Activated B cell treated with CpG ODN at 0.5 μM for 24 hours (primary cell): ENCODE data around the gene CBLB. TPM values are rescaled to one million over a fixed set of nuclear protein-coding genes. Genes with fewer than 3 reads are reported as not detected.

ENCODE experiments used
- ATAC-seq: fragments of 200-7000 bp; cut with Tn5 transposase; one replicate; pipeline ENCODE4 v1.10.0; 2021; ENCODE audit warnings: low read depth, mild to moderate bottlenecking, moderate library complexity
- CTCF ChIA-PET: fragments of 350-600 bp; sonication (Branson Sonifier 250); formaldehyde crosslinking; loops from one replicate; lab custom pipeline; 2021; ENCODE audit warnings: antibody characterized with exemption; lab: Charles Lee
- POLR2A ChIA-PET: fragments of 350-600 bp; sonication (Branson Sonifier 250); formaldehyde crosslinking; loops from one replicate; lab custom pipeline; 2021; ENCODE audit warnings: antibody characterized with exemption; lab: Charles Lee
- DNase-seq: peaks from one replicate; pipeline ENCODE4 v3.0.0; 2022
- H3K27ac Mint-ChIP-seq: one replicate; pipeline ENCODE4 v1.8.0; 2020; ENCODE audit warnings: mixed read lengths
- H3K27me3 Mint-ChIP-seq: one replicate; pipeline ENCODE4 v1.8.0; 2021; ENCODE audit warnings: mixed read lengths
- H3K36me3 Mint-ChIP-seq: one replicate; pipeline ENCODE4 v1.8.0; 2021; ENCODE audit warnings: low read depth, mixed read lengths
- H3K4me1 Mint-ChIP-seq: one replicate; pipeline ENCODE4 v1.8.0; 2021; ENCODE audit warnings: mixed read lengths
- H3K4me3 Mint-ChIP-seq: one replicate; pipeline ENCODE4 v1.8.0; 2020; ENCODE audit warnings: mild to moderate bottlenecking, mixed read lengths
- H3K9me3 Mint-ChIP-seq: one replicate; pipeline ENCODE4 v1.8.0; 2020; ENCODE audit warnings: mixed read lengths
- intact Hi-C: fragments of 100-400 bp; cut with micrococcal nuclease; formaldehyde crosslinking; loops from one replicate; pipeline ENCODE4 v1.15.1; 2024
- total RNA-seq: library from RNA; stranded (reverse); gene quantifications from 2 replicates; pipeline ENCODE4 v1.2.3, GENCODE V29; 2022
- TF ChIP-seq, protein P1 (sequence below): fragments of 200-600 bp; IDR thresholded peaks from one replicate; pipeline ENCODE4 v1.8.0; 2022; ENCODE audit warnings: antibody characterized with exemption, mild to moderate bottlenecking

Gene CBLB
- total RNA-seq, 1 donor from 2014 or later = 78.1 TPM

DNA sequence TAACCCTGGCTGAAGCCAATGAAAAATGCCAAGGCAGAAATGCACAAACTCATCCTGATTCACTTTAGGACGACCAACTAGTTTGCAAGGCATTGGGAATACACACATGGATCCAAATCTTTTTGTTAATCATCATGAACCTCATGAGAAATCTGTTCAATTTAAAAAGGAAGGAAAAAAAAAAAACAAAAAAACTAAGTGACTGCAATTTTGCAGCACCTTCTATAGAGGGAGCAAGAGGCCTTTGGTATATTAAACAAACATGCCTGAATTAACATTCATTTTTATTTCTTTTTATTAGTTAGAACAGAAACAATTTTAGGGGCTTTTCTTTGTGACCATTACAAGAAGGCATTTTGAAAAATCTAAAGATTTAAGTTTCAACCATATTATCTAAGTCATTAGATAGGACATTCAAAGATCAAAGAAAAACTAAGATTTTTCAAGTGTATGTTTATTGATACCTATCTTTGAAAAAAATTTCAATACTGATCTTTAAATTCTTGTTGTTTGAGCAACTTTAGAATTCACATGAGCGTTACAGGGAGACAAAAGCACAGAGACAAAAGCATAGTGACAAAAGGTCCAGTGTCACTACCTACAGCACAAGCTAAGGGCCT lies 182.4 kb downstream of the CBLB start:
- DNase-seq (no peak), ATAC-seq (peak; percentile 40)
- POLR2A ChIA-PET = no interaction called here
- CTCF ChIA-PET = interaction anchor here (0.8 to 3.0 kb wide), 5 partner anchors 29 to 923 kb away, joined by 3 to 39 read pairs (median 3); partner anchors contain the start of gene CBLB
- H3K9me3 Mint-ChIP-seq = no peaks in the 10 kb centered on the region
- no peaks in the 10 kb centered on the region for H3K27me3 Mint-ChIP-seq
- peaks cover 32% of the 10 kb centered on the region for H3K36me3 Mint-ChIP-seq
- no peak overlapping the region for H3K4me3 Mint-ChIP-seq
- intact Hi-C loops = loop anchor here (1.0 to 10.0 kb wide), 8 partner anchors 151 to 1378 kb away; no protein-coding TSS in a partner anchor
- H3K4me1 Mint-ChIP-seq = peaks cover 8% of the 10 kb centered on the region
- TF ChIP-seq, protein P1, sequence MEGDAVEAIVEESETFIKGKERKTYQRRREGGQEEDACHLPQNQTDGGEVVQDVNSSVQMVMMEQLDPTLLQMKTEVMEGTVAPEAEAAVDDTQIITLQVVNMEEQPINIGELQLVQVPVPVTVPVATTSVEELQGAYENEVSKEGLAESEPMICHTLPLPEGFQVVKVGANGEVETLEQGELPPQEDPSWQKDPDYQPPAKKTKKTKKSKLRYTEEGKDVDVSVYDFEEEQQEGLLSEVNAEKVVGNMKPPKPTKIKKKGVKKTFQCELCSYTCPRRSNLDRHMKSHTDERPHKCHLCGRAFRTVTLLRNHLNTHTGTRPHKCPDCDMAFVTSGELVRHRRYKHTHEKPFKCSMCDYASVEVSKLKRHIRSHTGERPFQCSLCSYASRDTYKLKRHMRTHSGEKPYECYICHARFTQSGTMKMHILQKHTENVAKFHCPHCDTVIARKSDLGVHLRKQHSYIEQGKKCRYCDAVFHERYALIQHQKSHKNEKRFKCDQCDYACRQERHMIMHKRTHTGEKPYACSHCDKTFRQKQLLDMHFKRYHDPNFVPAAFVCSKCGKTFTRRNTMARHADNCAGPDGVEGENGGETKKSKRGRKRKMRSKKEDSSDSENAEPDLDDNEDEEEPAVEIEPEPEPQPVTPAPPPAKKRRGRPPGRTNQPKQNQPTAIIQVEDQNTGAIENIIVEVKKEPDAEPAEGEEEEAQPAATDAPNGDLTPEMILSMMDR = peak; percentile 65
- peak overlapping the region; percentile 41 for H3K27ac Mint-ChIP-seq

DNA sequence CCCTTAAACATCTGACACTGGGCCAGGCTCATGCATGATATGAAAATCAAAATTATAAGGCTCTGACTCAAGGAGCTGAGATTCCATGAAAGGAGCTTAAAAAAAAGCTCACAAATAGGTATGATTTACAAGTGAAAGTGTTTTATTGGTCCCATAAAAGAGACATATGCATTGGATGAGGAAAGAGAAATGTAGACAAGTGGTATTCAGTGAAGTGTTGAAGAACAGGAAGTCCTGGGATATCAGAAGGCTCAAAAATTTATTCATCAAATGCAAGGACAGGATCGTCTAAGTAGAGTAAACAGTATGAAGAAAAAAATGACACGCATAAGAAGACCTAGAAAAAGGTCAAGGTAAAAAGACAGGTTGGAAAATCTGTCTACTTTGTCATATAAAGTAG lies 188.9 kb downstream of the CBLB start:
- ChIA-PET POLR2A (no interaction called here), CTCF (no interaction called here)
- H3K36me3 Mint-ChIP-seq = peaks cover 54% of the 10 kb centered on the region
- DNase-seq (no peak), ATAC-seq (no peak)
- no peaks in the 10 kb centered on the region for H3K9me3 Mint-ChIP-seq
- H3K27me3 Mint-ChIP-seq = no peaks in the 10 kb centered on the region
- intact Hi-C loops = loop anchor here (10.0 kb wide), 1 partner anchor 575 kb away; no protein-coding TSS in a partner anchor
- TF ChIP-seq, protein P1 = no peak
- peaks cover 2% of the 10 kb centered on the region for H3K4me1 Mint-ChIP-seq
- H3K4me3 Mint-ChIP-seq = no peak overlapping the region
- H3K27ac Mint-ChIP-seq = no peak overlapping the region

DNA sequence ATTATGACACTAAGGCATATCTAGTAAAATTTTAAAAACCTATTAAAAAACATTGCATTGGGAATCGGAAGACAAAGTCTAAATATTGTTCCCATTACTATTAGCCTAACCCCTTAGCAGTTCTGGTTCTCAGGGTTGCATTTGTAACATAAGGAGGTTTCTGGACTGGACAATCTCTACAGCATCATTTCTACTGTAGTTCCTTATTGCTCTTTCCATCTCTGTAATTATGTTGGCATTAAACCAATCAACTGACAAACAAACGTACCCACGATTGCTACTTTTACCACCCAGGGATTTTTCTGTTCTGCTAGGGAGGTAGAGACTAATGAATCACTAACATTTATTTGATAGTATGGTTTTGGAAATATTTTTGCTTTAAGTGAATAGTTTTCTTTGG lies 190.8 kb downstream of the CBLB start:
- H3K4me1 Mint-ChIP-seq = peaks cover 2% of the 10 kb centered on the region
- intact Hi-C loops = no loop called here
- H3K27me3 Mint-ChIP-seq = no peaks in the 10 kb centered on the region
- ChIA-PET CTCF (no interaction called here), POLR2A (no interaction called here)
- TF ChIP-seq, protein P1 = no peak
- no peak for DNase-seq
- H3K4me3 Mint-ChIP-seq = no peak overlapping the region
- H3K27ac Mint-ChIP-seq = no peak overlapping the region
- no peak for ATAC-seq
- H3K36me3 Mint-ChIP-seq = peaks cover 62% of the 10 kb centered on the region
- no peaks in the 10 kb centered on the region for H3K9me3 Mint-ChIP-seq

DNA sequence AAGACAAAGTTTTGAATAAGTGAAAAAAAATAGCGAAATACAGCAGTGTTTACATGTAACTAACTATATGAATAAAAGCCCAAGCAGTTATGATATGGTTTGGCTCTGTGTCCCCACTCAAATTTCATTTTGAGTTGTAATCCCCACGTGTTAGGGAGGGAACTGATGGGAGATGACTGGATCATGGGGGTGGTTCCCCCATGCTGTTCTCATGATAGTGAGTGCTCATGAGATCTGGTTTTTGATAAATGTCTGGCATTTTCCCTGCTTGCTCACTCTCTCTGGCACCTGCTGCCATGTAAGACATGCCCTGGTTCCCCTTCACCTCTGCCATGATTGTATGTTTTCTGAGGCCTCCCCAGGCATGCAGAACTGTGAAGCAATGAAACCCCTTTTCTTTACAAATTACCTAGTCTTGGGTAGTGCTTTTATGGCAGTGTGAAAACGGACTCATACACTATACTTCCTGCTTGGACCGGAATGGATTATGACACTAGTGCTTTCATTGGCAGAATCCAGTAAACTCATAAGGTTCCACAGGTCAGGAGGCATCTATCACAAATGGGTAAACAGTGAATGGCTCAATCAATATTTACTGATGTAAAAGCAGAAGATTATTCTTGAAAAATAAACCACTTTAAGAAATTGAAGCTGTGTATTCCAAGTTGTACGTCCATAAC lies 192.1 kb downstream of the CBLB start:
- Mint-ChIP-seq H3K4me1 (peaks cover 2% of the 10 kb centered on the region), H3K36me3 (peaks cover 62% of the 10 kb centered on the region), H3K27me3 (no peaks in the 10 kb centered on the region), H3K4me3 (no peak overlapping the region), H3K9me3 (no peaks in the 10 kb centered on the region), H3K27ac (no peak overlapping the region)
- TF ChIP-seq, protein P1 = no peak
- ATAC-seq = no peak
- DNase-seq = no peak
- ChIA-PET CTCF (no interaction called here), POLR2A (no interaction called here)
- intact Hi-C loops = no loop called here

DNA sequence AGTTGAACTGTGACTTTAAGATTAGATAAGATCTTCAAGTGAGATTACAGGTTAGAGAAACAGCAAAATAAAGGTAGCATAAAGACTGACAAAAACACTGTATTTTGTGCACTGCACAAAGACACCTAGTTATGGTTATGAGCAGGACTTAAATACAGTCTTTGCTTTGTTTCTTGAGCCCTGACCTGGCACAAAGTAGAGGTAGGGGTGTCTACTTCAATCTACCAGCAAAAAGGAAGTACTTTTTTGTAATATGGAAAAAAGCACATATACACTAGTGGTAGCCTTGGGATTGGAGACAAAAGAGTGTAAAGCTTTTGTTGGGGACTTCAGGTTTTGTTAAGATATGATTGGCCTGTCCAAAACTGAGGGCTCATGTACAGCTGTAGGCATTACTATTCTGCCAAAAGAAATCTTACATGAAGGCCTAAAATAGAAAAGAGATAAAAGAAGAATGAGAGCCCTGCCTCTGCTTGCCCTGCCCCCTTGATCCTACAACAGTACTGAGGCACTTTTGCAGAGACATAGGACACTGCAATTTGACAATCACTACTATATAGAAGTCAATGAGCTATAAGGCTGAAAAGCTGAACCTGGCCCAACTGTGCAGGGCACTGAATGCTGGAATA lies 194.3 kb downstream of the CBLB start:
- H3K4me3 Mint-ChIP-seq = no peak overlapping the region
- ATAC-seq (no peak), DNase-seq (no peak)
- no peaks in the 10 kb centered on the region for H3K9me3 Mint-ChIP-seq
- no peak overlapping the region for H3K27ac Mint-ChIP-seq
- CTCF ChIA-PET = no interaction called here
- POLR2A ChIA-PET = no interaction called here
- intact Hi-C loops = no loop called here
- TF ChIP-seq, protein P1 = no peak
- H3K27me3 Mint-ChIP-seq = no peaks in the 10 kb centered on the region
- H3K36me3 Mint-ChIP-seq = peaks cover 58% of the 10 kb centered on the region
- H3K4me1 Mint-ChIP-seq = no peaks in the 10 kb centered on the region
